Lower leg skin (tissue), 3 donors: ENCODE measurements around the gene RBM47.

Experiments used
- CTCF ChIP-seq, 3 donors: fragments of 450-650 bp; IDR thresholded peaks; one replicate each; pipeline ENCODE4 v1.5.1; 2016; ENCODE audit warnings: antibody characterized with exemption in 3 of 3, mild to moderate bottlenecking in 3 of 3, moderate library complexity in 2 of 3
- POLR2A ChIP-seq, 2 donors: fragments of 450-650 bp; IDR thresholded peaks; one replicate each; pipeline ENCODE4 v1.6.1; 2016 to 2017; ENCODE audit warnings: antibody characterized with exemption in 2 of 2, mild to moderate bottlenecking in 1 of 2, moderate library complexity in 1 of 2

DNA sequence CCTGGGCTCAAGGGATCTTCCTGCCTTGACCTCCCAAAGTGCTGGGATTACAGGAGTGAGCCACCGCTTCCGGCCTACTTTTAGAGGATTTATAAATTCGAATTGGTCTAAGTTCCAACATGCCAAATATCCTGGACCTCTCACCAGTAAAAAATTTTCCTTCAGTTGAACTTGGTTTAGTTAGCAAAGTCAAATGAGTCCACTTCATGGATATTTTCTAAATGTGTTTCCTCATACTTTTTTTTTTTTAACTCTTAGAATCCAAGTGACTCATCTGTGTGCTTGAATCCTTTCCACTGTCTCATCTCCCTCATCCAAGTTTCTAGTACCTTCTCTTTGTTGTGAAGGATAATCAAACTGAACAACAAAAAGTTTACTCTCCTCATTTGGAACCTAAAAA lies 49.7 kb downstream of the RBM47 start:
- no peak for TF ChIP-seq CTCF (IDR thresholded peaks at IDR 0.05)
- TF ChIP-seq POLR2A (IDR thresholded peaks at IDR 0.05): no peak
